ENCODE results near the gene ARL5A.

DNA sequence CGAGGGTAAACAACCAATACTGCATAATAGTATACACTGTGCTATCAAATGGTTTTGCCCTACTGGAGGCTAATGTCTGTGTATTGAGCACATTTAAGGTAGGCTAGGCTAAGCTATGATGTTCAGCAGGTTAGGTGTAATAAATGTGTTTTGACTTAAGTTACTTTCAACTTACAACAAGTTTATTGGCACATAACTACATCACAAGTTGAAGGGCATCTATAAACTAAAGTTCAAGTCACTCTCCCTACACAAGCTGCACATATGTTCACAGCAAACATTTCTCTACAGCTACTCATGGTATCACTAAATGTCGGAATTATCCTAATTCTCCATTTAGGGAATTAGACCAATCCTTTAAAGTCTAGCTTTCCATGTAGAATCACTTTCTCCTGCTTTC, 11.4 kb downstream of the ARL5A start:
- TF ChIP-seq, protein P1, sequence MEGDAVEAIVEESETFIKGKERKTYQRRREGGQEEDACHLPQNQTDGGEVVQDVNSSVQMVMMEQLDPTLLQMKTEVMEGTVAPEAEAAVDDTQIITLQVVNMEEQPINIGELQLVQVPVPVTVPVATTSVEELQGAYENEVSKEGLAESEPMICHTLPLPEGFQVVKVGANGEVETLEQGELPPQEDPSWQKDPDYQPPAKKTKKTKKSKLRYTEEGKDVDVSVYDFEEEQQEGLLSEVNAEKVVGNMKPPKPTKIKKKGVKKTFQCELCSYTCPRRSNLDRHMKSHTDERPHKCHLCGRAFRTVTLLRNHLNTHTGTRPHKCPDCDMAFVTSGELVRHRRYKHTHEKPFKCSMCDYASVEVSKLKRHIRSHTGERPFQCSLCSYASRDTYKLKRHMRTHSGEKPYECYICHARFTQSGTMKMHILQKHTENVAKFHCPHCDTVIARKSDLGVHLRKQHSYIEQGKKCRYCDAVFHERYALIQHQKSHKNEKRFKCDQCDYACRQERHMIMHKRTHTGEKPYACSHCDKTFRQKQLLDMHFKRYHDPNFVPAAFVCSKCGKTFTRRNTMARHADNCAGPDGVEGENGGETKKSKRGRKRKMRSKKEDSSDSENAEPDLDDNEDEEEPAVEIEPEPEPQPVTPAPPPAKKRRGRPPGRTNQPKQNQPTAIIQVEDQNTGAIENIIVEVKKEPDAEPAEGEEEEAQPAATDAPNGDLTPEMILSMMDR (IDR thresholded peaks at IDR 0.05), result no peak
- TF ChIP-seq POLR2A (IDR thresholded peaks at IDR 0.05) (no peak), POLR2AphosphoS5 (IDR thresholded peaks at IDR 0.05) (no peak)
